NB4 (cell line): ENCODE data around the gene SLC25A2.
"Not testable (repeated sequence)": the region's sequence is repeated elsewhere in the genome, so short reads cannot be mapped to it uniquely, and the experiment has no call there.

Source experiments
- DNase-seq: peaks from one replicate; pipeline ENCODE4 v3.0.0; 2010; ENCODE audit warnings: low read depth
- H3K4me3 ChIP-seq: one replicate; pipeline ENCODE4 v1.5.1; 2011; ENCODE audit warnings: mild to moderate bottlenecking, low read depth, low read length, moderate library complexity
- MYC ChIP-seq: IDR thresholded peaks from 2 replicates; pipeline ENCODE4 v1.6.1; 2011; ENCODE audit warnings: low read depth, low read length
- POLR2A ChIP-seq: IDR thresholded peaks from 2 replicates; pipeline ENCODE4 v1.6.1; 2011; ENCODE audit warnings: mild to moderate bottlenecking; ENCODE audit not compliant: insufficient read length; ENCODE audit errors: extremely low read depth
- TF ChIP-seq, protein P1 (sequence below): IDR thresholded peaks from 2 replicates; pipeline ENCODE4 v1.6.1; 2011; ENCODE audit warnings: low read depth, low read length
- TF ChIP-seq, protein P2 (sequence below): IDR thresholded peaks from one replicate; pipeline ENCODE4 v1.5.1; 2012; ENCODE audit warnings: low read depth, low read length

SLC25A2 gene

DNA sequence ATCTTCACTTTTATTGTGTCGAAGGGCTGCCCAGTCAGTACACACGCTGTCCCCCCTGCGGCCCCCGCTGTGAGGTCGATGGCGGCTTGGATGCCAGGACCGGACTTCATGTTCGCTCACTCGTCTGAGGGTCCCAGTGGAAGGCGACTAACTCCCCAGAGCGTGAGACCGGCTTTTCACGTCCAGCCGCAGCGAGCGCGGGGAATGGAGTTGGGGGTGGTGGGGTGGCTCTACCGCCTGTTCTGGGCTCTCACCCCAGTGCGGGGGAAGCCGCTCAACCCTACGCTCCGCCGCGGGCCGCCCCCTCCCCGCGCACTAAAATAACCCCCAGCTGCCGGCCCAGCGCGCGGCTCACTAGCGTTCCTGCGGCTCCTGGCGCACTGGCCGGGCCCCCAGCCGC is at the start of gene SLC25A2:
TSS of gene SLC25A2 (minus strand) at position 294 of the 400 bp plus-strand sequence. CDS start at position 110, 184 bp downstream.
- TF ChIP-seq, protein P1, sequence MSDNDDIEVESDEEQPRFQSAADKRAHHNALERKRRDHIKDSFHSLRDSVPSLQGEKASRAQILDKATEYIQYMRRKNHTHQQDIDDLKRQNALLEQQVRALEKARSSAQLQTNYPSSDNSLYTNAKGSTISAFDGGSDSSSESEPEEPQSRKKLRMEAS, result no peak
- TF ChIP-seq, protein P2, sequence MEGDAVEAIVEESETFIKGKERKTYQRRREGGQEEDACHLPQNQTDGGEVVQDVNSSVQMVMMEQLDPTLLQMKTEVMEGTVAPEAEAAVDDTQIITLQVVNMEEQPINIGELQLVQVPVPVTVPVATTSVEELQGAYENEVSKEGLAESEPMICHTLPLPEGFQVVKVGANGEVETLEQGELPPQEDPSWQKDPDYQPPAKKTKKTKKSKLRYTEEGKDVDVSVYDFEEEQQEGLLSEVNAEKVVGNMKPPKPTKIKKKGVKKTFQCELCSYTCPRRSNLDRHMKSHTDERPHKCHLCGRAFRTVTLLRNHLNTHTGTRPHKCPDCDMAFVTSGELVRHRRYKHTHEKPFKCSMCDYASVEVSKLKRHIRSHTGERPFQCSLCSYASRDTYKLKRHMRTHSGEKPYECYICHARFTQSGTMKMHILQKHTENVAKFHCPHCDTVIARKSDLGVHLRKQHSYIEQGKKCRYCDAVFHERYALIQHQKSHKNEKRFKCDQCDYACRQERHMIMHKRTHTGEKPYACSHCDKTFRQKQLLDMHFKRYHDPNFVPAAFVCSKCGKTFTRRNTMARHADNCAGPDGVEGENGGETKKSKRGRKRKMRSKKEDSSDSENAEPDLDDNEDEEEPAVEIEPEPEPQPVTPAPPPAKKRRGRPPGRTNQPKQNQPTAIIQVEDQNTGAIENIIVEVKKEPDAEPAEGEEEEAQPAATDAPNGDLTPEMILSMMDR, result no peak
- TF ChIP-seq POLR2A (no peak), MYC (no peak)
- DNase-seq, result no peak
- no peak within 1 kb of the TSS for H3K4me3 ChIP-seq

DNA sequence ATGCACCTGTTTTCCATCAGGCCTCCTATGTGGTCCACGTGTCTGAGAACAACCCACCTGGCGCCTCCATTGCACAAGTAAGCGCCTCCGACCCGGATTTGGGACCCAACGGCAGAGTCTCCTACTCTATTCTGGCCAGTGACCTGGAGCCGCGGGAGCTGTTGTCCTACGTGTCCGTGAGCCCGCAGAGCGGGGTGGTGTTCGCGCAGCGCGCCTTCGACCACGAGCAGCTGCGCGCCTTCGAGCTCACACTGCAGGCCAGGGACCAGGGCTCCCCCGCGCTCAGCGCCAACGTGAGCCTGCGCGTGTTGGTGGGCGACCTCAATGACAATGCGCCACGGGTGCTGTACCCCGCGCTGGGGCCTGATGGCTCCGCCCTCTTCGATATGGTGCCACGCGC is 47.7 kb upstream of the SLC25A2 start:
- no peak overlapping the region for H3K4me3 ChIP-seq
- TF ChIP-seq, protein P1, result no peak
- TF ChIP-seq POLR2A (no peak), MYC (no peak)
- TF ChIP-seq, protein P2, result no peak
- DNase-seq, result no peak

DNA sequence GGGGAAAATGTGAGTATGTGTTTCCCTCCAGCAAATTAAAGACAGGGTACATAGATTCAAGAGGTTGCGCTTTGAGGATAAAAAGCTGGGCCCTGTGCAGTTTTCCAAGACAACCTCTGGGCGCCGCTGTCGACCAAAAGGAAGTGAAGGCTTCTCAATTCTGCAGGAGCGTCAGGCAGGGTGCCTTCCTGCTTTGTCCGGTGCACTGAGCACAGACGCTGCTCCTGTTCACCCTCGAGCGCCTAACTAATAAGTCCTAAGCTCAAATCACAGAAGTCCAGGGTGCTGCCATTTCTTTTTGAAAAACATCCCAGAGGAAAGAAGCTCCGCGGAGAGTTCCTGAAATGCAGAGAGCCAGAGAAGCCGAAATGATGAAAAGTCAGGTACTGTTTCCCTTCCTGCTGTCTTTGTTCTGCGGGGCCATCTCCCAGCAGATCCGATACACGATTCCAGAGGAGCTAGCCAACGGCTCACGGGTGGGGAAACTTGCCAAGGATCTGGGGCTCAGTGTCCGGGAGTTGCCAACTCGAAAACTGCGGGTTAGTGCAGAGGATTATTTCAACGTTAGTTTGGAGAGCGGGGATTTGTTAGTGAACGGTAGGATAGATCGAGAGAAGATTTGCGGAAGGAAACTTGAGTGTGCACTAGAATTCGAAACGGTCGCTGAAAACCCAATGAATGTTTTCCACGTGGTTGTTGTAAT is 46.2 kb upstream of the SLC25A2 start, which contains the start of gene PCDHGB1:
TSS of gene PCDHGB1 (plus strand) at position 183 of the 703 bp plus-strand sequence. CDS start at position 345, 162 bp downstream.
- peak within 1 kb of the TSS; percentile 58 for H3K4me3 ChIP-seq
- TF ChIP-seq, protein P2, result peak; percentile 77
- TF ChIP-seq MYC, result no peak
- DNase-seq, result peak; percentile 81

DNA sequence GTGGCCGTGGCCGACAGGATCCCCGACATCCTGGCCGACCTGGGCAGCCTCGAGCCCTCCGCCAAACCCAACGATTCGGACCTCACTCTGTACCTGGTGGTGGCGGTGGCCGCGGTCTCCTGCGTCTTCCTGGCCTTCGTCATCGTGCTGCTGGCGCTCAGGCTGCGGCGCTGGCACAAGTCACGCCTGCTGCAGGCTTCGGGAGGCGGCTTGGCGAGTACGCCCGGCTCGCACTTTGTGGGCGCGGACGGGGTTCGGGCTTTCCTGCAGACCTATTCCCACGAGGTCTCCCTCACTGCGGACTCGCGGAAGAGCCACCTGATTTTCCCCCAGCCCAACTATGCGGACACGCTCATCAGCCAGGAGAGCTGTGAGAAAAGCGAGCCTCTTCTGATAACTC is 42.2 kb upstream of the SLC25A2 start:
- H3K4me3 ChIP-seq, DNase-seq: not testable (repeated sequence)

DNA sequence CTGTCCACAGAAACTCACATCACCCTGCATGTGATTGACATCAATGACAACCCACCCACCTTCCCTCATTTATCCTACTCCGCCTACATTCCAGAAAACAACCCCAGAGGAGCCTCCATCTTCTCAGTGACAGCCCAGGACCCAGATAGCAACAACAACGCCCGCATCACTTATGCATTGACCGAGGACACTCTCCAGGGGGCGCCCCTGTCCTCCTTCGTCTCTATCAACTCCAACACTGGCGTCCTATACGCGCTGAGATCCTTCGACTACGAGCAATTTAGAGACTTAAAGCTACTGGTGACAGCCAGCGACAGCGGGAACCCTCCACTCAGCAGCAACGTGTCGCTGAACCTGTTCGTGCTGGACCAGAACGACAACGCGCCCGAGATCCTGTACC is 41.5 kb upstream of the SLC25A2 start:
- H3K4me3 ChIP-seq, result no peak overlapping the region
- TF ChIP-seq, protein P1, result no peak
- TF ChIP-seq MYC (no peak), POLR2A (no peak)
- TF ChIP-seq, protein P2, result no peak
- DNase-seq, result no peak

DNA sequence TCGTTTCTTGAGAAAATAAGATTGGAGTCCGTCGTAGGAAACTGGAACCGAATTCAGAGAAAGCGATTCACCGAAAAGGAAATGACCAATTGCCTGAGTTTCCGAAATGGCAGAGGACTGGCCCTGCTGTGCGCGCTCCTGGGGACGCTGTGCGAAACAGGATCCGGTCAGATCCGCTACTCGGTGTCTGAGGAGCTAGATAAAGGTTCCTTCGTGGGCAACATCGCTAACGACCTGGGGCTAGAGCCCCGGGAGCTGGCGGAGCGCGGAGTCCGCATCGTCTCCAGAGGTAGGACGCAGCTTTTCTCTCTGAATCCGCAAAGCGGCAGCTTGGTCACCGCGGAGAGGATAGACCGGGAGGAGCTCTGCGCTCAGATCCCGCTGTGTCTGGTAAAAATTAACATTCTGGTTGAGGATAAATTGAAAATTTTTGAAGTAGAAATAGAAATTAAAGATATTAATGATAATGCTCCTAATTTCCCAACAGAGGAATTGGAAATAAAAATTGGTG is 40.2 kb upstream of the SLC25A2 start:
- no peak overlapping the region for H3K4me3 ChIP-seq
- TF ChIP-seq, protein P2, result no peak
- TF ChIP-seq, protein P1, result no peak
- TF ChIP-seq POLR2A (no peak), MYC (no peak)
- DNase-seq, result no peak
